Hematopoietic multipotent progenitor cell treated with erythropoietin and hydrocortisone succinate and interleukin-3 and kit ligand, for 15 days (in vitro differentiated cells): ENCODE measurements around the gene THRB.
A peak's percentile ranks its signal among the peaks of the same experiment; 100 is the strongest.
"Not testable (repeated sequence)": the region's sequence is repeated elsewhere in the genome, so short reads cannot be mapped to it uniquely, and the experiment has no call there.

Experiments used
- DNase-seq: peaks from one replicate; pipeline ENCODE4 v3.0.0-alpha.2; 2015; ENCODE audit warnings: low spot score

THRB gene

GRCh38 chr3:24094818-24095217 is 399.8 kb downstream of the THRB start:
- DNase-seq: not testable (repeated sequence)

GRCh38 chr3:24088782-24089181 is 405.9 kb downstream of the THRB start:
- peak; percentile 20 for DNase-seq

- DNase-seq: no peak
Observed at GRCh38 chr3:24087469-24087868, 407.2 kb downstream of the THRB start.

GRCh38 chr3:24086617-24087404 is 407.8 kb downstream of the THRB start:
- DNase-seq: no peak

- DNase-seq: no peak
Observed at GRCh38 chr3:24086206-24086605, 408.4 kb downstream of the THRB start.

GRCh38 chr3:24072193-24072592 is 422.5 kb downstream of the THRB start:
- DNase-seq: no peak

- DNase-seq: peak; percentile 19
Observed at GRCh38 chr3:24069045-24069444, 425.6 kb downstream of the THRB start.

GRCh38 chr3:24067483-24067882 is 427.2 kb downstream of the THRB start:
- peak; percentile 16 for DNase-seq
